ENCODE results near the gene LIAS.
"Not testable (repeated sequence)": the region's sequence is repeated elsewhere in the genome, so short reads cannot be mapped to it uniquely, and the experiment has no call there.

The LIAS gene

GRCh38 chr4:39498727-39499020 is 39.8 kb downstream of the LIAS start (continued):
- TF ChIP-seq ZNF280C (tag by site-specific recombination; IDR thresholded peaks at IDR 0.05) (no peak), ZNF341 (tag by site-specific recombination; IDR thresholded peaks at IDR 0.05; ENCODE audit: low read depth) (no peak), ZFP37 (tag by site-specific recombination; IDR thresholded peaks at IDR 0.05) (no peak), ZNF501 (tag by site-specific recombination; IDR thresholded peaks at IDR 0.05) (no peak), ZNF76 (tag by site-specific recombination; IDR thresholded peaks at IDR 0.05; ENCODE audit: borderline replicate concordance, low read depth) (no peak), ZSCAN18 (tag by site-specific recombination; IDR thresholded peaks at IDR 0.05) (no peak), ZBTB11 (tag by site-specific recombination; conservative IDR thresholded peaks at IDR 0.05; ENCODE audit: low read depth) (no peak)

- H3K27ac ChIP-seq (ENCODE audit: extremely low read depth, low read depth, low read length): no peak overlapping the region
These were observed 43.3 kb downstream of the LIAS start for GRCh38 chr4:39502019-39502663.

GRCh38 chr4:39502664-39503035 is 43.8 kb downstream of the LIAS start:
- H3K4me3 ChIP-seq (ENCODE audit: low read depth, low read length); H3K27ac ChIP-seq (ENCODE audit: extremely low read depth, low read depth, low read length); POLR2A ChIA-PET; CTCF ChIA-PET; H3K9me3 ChIP-seq (ENCODE audit: control insufficient read depth, insufficient read depth, low read depth, low read length); H3K4me1 ChIP-seq (ENCODE audit: control insufficient read depth, insufficient read depth, low read length): not testable (repeated sequence)
- peaks cover 11 to 66% of the 10 kb centered on the region in 2 experiments for H3K36me3 ChIP-seq (ENCODE audit: control insufficient read depth in 2 of 2, insufficient read depth in 1 of 2, low read length in 2 of 2)

More at GRCh38 chr4:39502019-39502663, 43.3 kb downstream of the LIAS start:
- POLR2A ChIA-PET: no interaction called here
- TF ChIP-seq ZNF223 (tag by site-specific recombination; IDR thresholded peaks at IDR 0.05) (no peak), HOXA7 (CRISPR knock-in tag; IDR thresholded peaks at IDR 0.05; ENCODE audit: borderline replicate concordance) (no peak), ZNF747 (tag by site-specific recombination; IDR thresholded peaks at IDR 0.05) (no peak), ZNF16 (tag by site-specific recombination; IDR thresholded peaks at IDR 0.05; ENCODE audit: low read depth) (no peak), TCF7L2 (IDR thresholded peaks at IDR 0.05; ENCODE audit: borderline replicate concordance, low read depth, low read length) (no peak), ZNF433 (tag by site-specific recombination; IDR thresholded peaks at IDR 0.05; ENCODE audit: low read depth) (no peak), RBAK (tag by site-specific recombination; IDR thresholded peaks at IDR 0.05) (no peak), SP2 (tag by site-specific recombination; IDR thresholded peaks at IDR 0.05) (no peak), MEIS1 (CRISPR knock-in tag; IDR thresholded peaks at IDR 0.05; ENCODE audit: borderline replicate concordance) (no peak), ZNF585B (tag by site-specific recombination; IDR thresholded peaks at IDR 0.05) (no peak), ZNF549 (tag by site-specific recombination; IDR thresholded peaks at IDR 0.05) (no peak), SCRT1 (tag by site-specific recombination; IDR thresholded peaks at IDR 0.05; ENCODE audit: borderline replicate concordance) (no peak), OSR2 (tag by site-specific recombination; IDR thresholded peaks at IDR 0.05) (no peak), ZNF513 (tag by site-specific recombination; IDR thresholded peaks at IDR 0.05) (no peak), ZNF510 (tag by site-specific recombination; IDR thresholded peaks at IDR 0.05; ENCODE audit: insufficient replicate concordance) (no peak), ZNF10 (tag by site-specific recombination; IDR thresholded peaks at IDR 0.05) (no peak), ZNF48 (tag by site-specific recombination; IDR thresholded peaks at IDR 0.05) (no peak)
- CTCF ChIA-PET: no interaction called here
- Histone ChIP-seq H3K36me3 (ENCODE audit: control insufficient read depth in 2 of 2, insufficient read depth in 1 of 2, low read length in 2 of 2) (peaks cover 11 to 62% of the 10 kb centered on the region in 2 experiments), H3K4me1 (ENCODE audit: control insufficient read depth, insufficient read depth, low read length) (no peaks in the 10 kb centered on the region), H3K9me3 (ENCODE audit: control insufficient read depth, insufficient read depth, low read depth, low read length) (no peaks in the 10 kb centered on the region), H3K4me3 (ENCODE audit: low read depth, low read length) (no peak overlapping the region)
